BE2C (cell line): ENCODE results near the gene GALNT5.

Source experiments
- DNase-seq: peaks from one replicate; pipeline ENCODE4 v3.0.0-alpha.2; 2020
- H3K27me3 ChIP-seq: fragments of 250-450 bp; sonication (Bioruptor Pico); 2 replicates; pipeline ENCODE4 v1.5.1; 2020; ENCODE audit warnings: mild to moderate bottlenecking
- H3K36me3 ChIP-seq: fragments of 250-450 bp; sonication (Bioruptor Pico); 2 replicates; pipeline ENCODE4 v1.5.1; 2020; ENCODE audit warnings: mild to moderate bottlenecking
- H3K4me1 ChIP-seq: fragments of 250-450 bp; sonication (Bioruptor Pico); 2 replicates; pipeline ENCODE4 v1.5.1; 2020
- H3K4me3 ChIP-seq: 2 replicates; pipeline ENCODE4 v1.5.1; 2011; ENCODE audit warnings: low read depth, low read length
- H3K9me3 ChIP-seq: fragments of 250-450 bp; sonication (Bioruptor Pico); 2 replicates; pipeline ENCODE4 v1.5.1; 2020
- CTCF ChIP-seq: IDR thresholded peaks from 2 replicates; pipeline ENCODE4 v1.5.1; 2012; ENCODE audit warnings: mild to moderate bottlenecking, low read depth, low read length

Gene GALNT5

GRCh38 chr2:157303612-157304011 is 46.1 kb downstream of the GALNT5 start:
- no peaks in the 10 kb centered on the region for H3K4me1 ChIP-seq
- no peaks in the 10 kb centered on the region for H3K9me3 ChIP-seq
- DNase-seq: no peak
- no peaks in the 10 kb centered on the region; the same call in 1 of the 2 replicates for H3K27me3 ChIP-seq
- no peaks in the 10 kb centered on the region for H3K36me3 ChIP-seq
- TF ChIP-seq CTCF: no peak
- H3K4me3 ChIP-seq: no peak overlapping the region

- H3K27me3 ChIP-seq: no peaks in the 10 kb centered on the region
- no peaks in the 10 kb centered on the region for H3K9me3 ChIP-seq
- H3K4me1 ChIP-seq: no peaks in the 10 kb centered on the region
- TF ChIP-seq CTCF: no peak
- H3K4me3 ChIP-seq: no peak overlapping the region
- DNase-seq: no peak
- H3K36me3 ChIP-seq: no peaks in the 10 kb centered on the region
Measured at GRCh38 chr2:157304811-157305722, 47.6 kb downstream of the GALNT5 start.

- Histone ChIP-seq H3K4me3 (no peak overlapping the region), H3K9me3 (no peaks in the 10 kb centered on the region), H3K27me3 (no peaks in the 10 kb centered on the region), H3K36me3 (no peaks in the 10 kb centered on the region), H3K4me1 (no peaks in the 10 kb centered on the region)
- no peak for DNase-seq
- no peak for TF ChIP-seq CTCF
Measured at GRCh38 chr2:157305723-157306110, 48.2 kb downstream of the GALNT5 start.

- Histone ChIP-seq H3K4me3 (no peak overlapping the region), H3K9me3 (no peaks in the 10 kb centered on the region), H3K36me3 (no peaks in the 10 kb centered on the region), H3K4me1 (no peaks in the 10 kb centered on the region), H3K27me3 (no peaks in the 10 kb centered on the region)
- no peak for DNase-seq
- no peak for TF ChIP-seq CTCF
Measured at GRCh38 chr2:157307021-157307420, 49.5 kb downstream of the GALNT5 start.

- no peak for DNase-seq
- Histone ChIP-seq H3K36me3 (no peaks in the 10 kb centered on the region), H3K9me3 (no peaks in the 10 kb centered on the region), H3K4me3 (no peak overlapping the region), H3K27me3 (no peaks in the 10 kb centered on the region), H3K4me1 (no peaks in the 10 kb centered on the region)
- no peak for TF ChIP-seq CTCF
Measured at GRCh38 chr2:157309878-157310277, 52.4 kb downstream of the GALNT5 start.

- no peaks in the 10 kb centered on the region for H3K27me3 ChIP-seq
- no peak overlapping the region for H3K4me3 ChIP-seq
- no peaks in the 10 kb centered on the region for H3K4me1 ChIP-seq
- no peak for TF ChIP-seq CTCF
- no peaks in the 10 kb centered on the region for H3K9me3 ChIP-seq
- DNase-seq: no peak
- H3K36me3 ChIP-seq: no peaks in the 10 kb centered on the region
Measured at GRCh38 chr2:157311706-157312105, 54.2 kb downstream of the GALNT5 start.
